Tibial nerve (tissue), 4 donors: ENCODE data around the gene GABRA5.

ENCODE experiments used
- EP300 ChIP-seq, 2 donors: sonication (generic); formaldehyde crosslinking; IDR thresholded peaks; one replicate each; pipeline ENCODE4 v1.6.1; 2017; ENCODE audit warnings: antibody characterized with exemption in 2 of 2, mild to moderate bottlenecking in 1 of 2
- POLR2A ChIP-seq, 2 donors: fragments of 450-650 bp; IDR thresholded peaks; one replicate each; pipeline ENCODE4 v1.6.1; 2017; ENCODE audit warnings: antibody characterized with exemption in 2 of 2, mild to moderate bottlenecking in 2 of 2, moderate library complexity in 2 of 2
- TF ChIP-seq, protein P1 (sequence below), 5 experiments: fragments of 200-600 bp in 3 of 5; fragments of 450-650 bp in 2 of 5; sonication (generic) in 3 of 5; IDR thresholded peaks; one replicate each; pipeline ENCODE4 v1.5.1; 2016 to 2019; ENCODE audit warnings: antibody characterized with exemption in 5 of 5, mild to moderate bottlenecking in 3 of 5, moderate library complexity in 2 of 5

- TF ChIP-seq, protein P1, sequence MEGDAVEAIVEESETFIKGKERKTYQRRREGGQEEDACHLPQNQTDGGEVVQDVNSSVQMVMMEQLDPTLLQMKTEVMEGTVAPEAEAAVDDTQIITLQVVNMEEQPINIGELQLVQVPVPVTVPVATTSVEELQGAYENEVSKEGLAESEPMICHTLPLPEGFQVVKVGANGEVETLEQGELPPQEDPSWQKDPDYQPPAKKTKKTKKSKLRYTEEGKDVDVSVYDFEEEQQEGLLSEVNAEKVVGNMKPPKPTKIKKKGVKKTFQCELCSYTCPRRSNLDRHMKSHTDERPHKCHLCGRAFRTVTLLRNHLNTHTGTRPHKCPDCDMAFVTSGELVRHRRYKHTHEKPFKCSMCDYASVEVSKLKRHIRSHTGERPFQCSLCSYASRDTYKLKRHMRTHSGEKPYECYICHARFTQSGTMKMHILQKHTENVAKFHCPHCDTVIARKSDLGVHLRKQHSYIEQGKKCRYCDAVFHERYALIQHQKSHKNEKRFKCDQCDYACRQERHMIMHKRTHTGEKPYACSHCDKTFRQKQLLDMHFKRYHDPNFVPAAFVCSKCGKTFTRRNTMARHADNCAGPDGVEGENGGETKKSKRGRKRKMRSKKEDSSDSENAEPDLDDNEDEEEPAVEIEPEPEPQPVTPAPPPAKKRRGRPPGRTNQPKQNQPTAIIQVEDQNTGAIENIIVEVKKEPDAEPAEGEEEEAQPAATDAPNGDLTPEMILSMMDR (IDR thresholded peaks at IDR 0.05) = no peak
- no peak for TF ChIP-seq POLR2A (IDR thresholded peaks at IDR 0.05)
- no peak for TF ChIP-seq EP300 (IDR thresholded peaks at IDR 0.05)
Observed at GRCh38 chr15:26893351-26894065, 26.6 kb downstream of the GABRA5 start.
